Calu3 (cell line): ENCODE results near the gene DDC. TPM values are rescaled to one million over a fixed set of nuclear protein-coding genes. Genes with fewer than 3 reads are reported as not detected.

Source experiments
- BruUV-seq: library from RNA; stranded (reverse); fragments of 400-500 nt; replicated peaks from 2 replicates; lab custom pipeline; 2021; lab: Mats Ljungman, UMichigan
- CTCF ChIA-PET: fragments of 300-600 bp; sonication (Branson Sonifier 250); formaldehyde crosslinking; loops from one replicate; lab custom pipeline; 2022; ENCODE audit warnings: antibody characterized with exemption; lab: Charles Lee
- DNase-seq: peaks from one replicate; pipeline ENCODE4 v3.0.0; 2022
- H3K27ac Mint-ChIP-seq: one replicate; pipeline ENCODE4 v1.8.0; 2022; ENCODE audit warnings: mixed read lengths; ENCODE audit not compliant: unreplicated experiment
- H3K27me3 Mint-ChIP-seq: one replicate; pipeline ENCODE4 v1.8.0; 2022; ENCODE audit warnings: mixed read lengths; ENCODE audit not compliant: unreplicated experiment
- H3K36me3 Mint-ChIP-seq: one replicate; pipeline ENCODE4 v1.8.0; 2022; ENCODE audit warnings: mild to moderate bottlenecking, moderate library complexity, mixed read lengths; ENCODE audit not compliant: insufficient read depth, unreplicated experiment
- H3K4me1 Mint-ChIP-seq: one replicate; pipeline ENCODE4 v1.8.0; 2022; ENCODE audit warnings: mild to moderate bottlenecking, low read depth, mixed read lengths; ENCODE audit not compliant: unreplicated experiment
- H3K4me3 Mint-ChIP-seq: one replicate; pipeline ENCODE4 v1.8.0; 2022; ENCODE audit warnings: mild to moderate bottlenecking, low read depth, moderate library complexity, mixed read lengths; ENCODE audit not compliant: unreplicated experiment
- H3K9me3 Mint-ChIP-seq: one replicate; pipeline ENCODE4 v1.8.0; 2022; ENCODE audit warnings: low read depth, mixed read lengths; ENCODE audit not compliant: unreplicated experiment
- intact Hi-C: fragments of 100-400 bp; cut with micrococcal nuclease; formaldehyde crosslinking; loops from one replicate; pipeline ENCODE4 v1.10.0; 2022; ENCODE audit not compliant: unreplicated experiment
- total RNA-seq: library from RNA; stranded (reverse); gene quantifications from 2 replicates; pipeline ENCODE4 v1.2.3, GENCODE V29; 2022
- TF ChIP-seq, protein P1 (sequence below): fragments of 200-600 bp; IDR thresholded peaks from one replicate; pipeline ENCODE4 v1.8.0; 2022; ENCODE audit warnings: antibody characterized with exemption; ENCODE audit not compliant: unreplicated experiment

Gene DDC
- total RNA-seq, 1 experiment from 2014 or later, result 3.7 TPM

DNA sequence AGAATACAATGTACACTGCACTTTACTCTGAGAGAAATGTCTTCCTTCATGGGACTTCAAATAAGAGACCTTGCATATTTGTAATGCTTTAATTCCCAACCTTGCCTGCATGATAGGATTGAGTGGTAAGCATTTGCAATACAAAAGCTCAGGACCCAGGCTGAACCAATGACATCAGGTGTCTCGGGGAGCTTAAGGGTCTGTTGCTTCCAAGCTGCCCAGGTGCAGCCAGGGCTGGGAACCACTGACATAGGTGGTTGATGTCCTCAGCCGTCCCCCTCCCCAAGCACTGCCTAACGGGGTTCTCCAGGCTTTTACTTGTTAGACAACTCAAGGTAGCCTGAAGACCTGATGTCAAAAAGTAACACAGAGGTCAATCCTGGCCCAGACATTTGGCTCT lies 144.2 kb downstream of the DDC start:
- DNase-seq, result no peak
- H3K4me1 Mint-ChIP-seq, result no peaks in the 10 kb centered on the region
- intact Hi-C loops, result no loop called here
- no peak overlapping the region for H3K4me3 Mint-ChIP-seq
- TF ChIP-seq, protein P1, sequence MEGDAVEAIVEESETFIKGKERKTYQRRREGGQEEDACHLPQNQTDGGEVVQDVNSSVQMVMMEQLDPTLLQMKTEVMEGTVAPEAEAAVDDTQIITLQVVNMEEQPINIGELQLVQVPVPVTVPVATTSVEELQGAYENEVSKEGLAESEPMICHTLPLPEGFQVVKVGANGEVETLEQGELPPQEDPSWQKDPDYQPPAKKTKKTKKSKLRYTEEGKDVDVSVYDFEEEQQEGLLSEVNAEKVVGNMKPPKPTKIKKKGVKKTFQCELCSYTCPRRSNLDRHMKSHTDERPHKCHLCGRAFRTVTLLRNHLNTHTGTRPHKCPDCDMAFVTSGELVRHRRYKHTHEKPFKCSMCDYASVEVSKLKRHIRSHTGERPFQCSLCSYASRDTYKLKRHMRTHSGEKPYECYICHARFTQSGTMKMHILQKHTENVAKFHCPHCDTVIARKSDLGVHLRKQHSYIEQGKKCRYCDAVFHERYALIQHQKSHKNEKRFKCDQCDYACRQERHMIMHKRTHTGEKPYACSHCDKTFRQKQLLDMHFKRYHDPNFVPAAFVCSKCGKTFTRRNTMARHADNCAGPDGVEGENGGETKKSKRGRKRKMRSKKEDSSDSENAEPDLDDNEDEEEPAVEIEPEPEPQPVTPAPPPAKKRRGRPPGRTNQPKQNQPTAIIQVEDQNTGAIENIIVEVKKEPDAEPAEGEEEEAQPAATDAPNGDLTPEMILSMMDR, result no peak
- no peaks in the 10 kb centered on the region for H3K36me3 Mint-ChIP-seq
- H3K27ac Mint-ChIP-seq, result no peak overlapping the region
- no peaks in the 10 kb centered on the region for H3K9me3 Mint-ChIP-seq
- no TSS peak for BruUV-seq
- CTCF ChIA-PET, result interaction anchor here (0.6 kb wide), 1 partner anchor 195 kb away, joined by 3 read pairs; no protein-coding TSS in a partner anchor
- peaks cover 18% of the 10 kb centered on the region for H3K27me3 Mint-ChIP-seq

DNA sequence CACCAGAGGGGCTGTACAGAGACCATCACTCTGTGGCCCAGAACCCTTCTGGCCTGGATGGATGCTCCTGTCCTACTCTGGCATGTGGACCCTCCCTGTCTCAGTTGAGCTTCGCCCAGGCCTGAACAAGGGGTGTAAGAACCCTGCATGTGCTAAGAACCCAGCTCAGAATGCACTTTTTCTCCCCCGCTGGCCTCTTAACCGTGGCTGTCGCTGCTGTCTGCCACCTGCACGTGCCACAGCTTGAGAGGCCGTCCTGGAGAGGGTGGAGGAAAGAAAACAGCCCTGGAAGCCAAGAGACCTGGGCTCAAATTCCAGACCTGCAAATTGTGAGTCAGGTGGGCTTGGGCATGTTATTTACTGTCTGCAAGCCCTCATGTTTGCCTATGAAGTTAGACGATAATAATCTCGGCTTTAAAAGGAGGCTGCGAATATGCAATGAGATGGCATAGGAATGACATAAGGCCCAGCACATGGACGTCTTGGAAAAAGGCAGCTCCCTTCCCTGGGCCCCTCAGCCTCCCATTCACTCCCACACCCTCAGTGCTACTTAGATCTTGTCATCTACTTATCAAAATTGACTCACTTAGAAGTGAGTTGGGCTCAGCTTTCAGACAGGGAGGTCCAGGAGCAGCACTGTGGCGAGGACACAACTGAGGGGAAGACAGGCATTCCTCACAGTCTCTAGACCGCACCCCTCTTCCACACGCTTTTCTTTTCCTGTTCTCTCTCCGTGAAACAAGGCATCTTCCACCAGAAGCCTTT lies 146.5 kb downstream of the DDC start:
- Mint-ChIP-seq H3K36me3 (no peaks in the 10 kb centered on the region), H3K27ac (no peak overlapping the region), H3K9me3 (no peaks in the 10 kb centered on the region), H3K4me1 (no peaks in the 10 kb centered on the region), H3K4me3 (no peak overlapping the region), H3K27me3 (peaks cover 22% of the 10 kb centered on the region)
- no TSS peak for BruUV-seq
- TF ChIP-seq, protein P1, result no peak
- intact Hi-C loops, result loop anchor here (1.0 to 2.0 kb wide), 3 partner anchors 213 to 326 kb away; no protein-coding TSS in a partner anchor
- CTCF ChIA-PET, result interaction anchor here (0.6 to 2.4 kb wide), 12 partner anchors 9 to 744 kb away, joined by 3 to 26 read pairs (median 4); no protein-coding TSS in a partner anchor
- no peak for DNase-seq

DNA sequence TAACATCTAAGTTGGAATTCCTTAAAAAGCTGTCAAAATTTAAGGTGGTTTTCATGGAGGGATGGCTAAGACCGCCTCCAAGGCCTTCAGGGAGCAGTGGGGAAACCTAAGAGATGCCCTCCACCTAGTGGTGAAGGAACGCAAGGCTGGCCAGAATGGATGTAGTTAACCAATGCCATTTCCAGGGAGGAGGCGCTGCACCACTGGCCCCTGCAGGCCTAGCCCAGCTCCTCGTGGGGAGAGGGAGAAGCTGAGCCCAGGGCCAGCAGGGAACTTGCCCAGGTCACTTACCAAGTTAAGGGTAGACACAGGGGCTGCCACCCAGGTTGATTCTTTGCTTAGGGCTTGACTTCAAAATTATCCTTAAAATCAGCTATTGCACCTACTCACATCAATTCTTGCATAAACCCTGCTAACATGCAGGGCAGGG lies 147.1 kb downstream of the DDC start:
- CTCF ChIA-PET, result interaction anchor here (0.8 to 2.4 kb wide), 11 partner anchors 10 to 745 kb away, joined by 3 to 26 read pairs (median 5); no protein-coding TSS in a partner anchor
- no peaks in the 10 kb centered on the region for H3K4me1 Mint-ChIP-seq
- BruUV-seq, result no TSS peak
- DNase-seq, result peak; percentile 90
- H3K36me3 Mint-ChIP-seq, result no peaks in the 10 kb centered on the region
- TF ChIP-seq, protein P1, result peak; percentile 96
- peaks cover 16% of the 10 kb centered on the region for H3K27me3 Mint-ChIP-seq
- H3K4me3 Mint-ChIP-seq, result no peak overlapping the region
- H3K9me3 Mint-ChIP-seq, result no peaks in the 10 kb centered on the region
- no peak overlapping the region for H3K27ac Mint-ChIP-seq
- intact Hi-C loops, result loop anchor here (1.0 to 2.0 kb wide), 3 partner anchors 213 to 326 kb away; no protein-coding TSS in a partner anchor

DNA sequence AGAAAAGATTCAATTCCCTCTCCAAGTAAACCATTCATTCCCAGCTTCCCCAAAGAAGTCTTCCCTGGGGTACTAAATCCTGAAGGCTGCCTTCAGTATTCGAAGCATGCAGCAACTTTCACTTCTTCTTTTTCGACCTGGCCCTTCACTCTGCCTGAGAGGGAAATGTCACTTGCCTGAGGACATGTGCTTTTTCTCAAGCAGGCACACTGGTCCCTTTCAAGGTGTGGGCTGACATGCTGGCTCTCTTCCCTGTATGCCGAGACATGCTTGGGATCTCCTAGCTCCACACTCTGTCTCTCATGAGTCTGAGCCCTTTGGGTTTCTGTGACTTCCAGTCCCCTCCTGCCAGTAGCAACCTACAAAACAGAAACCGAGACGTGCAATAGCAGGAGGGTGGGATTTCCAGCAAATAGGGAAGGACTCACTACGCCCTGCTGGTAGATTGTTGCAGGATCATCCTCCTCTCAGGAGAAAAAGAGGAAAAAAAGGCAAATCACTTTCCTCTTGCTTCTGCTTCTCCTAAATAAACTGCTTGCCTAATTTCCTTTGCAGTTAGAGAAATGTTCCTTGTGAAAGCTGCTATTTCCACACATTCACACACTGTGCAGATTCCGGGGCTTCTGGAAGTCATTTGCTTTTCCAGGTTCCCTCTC lies 148.6 kb downstream of the DDC start:
- no peaks in the 10 kb centered on the region for H3K4me1 Mint-ChIP-seq
- no peak overlapping the region for H3K4me3 Mint-ChIP-seq
- no peak overlapping the region for H3K27ac Mint-ChIP-seq
- CTCF ChIA-PET, result interaction anchor here (2.4 kb wide), 1 partner anchor 211 kb away, joined by 26 read pairs; no protein-coding TSS in a partner anchor
- TF ChIP-seq, protein P1, result no peak
- intact Hi-C loops, result no loop called here
- no TSS peak for BruUV-seq
- H3K9me3 Mint-ChIP-seq, result no peaks in the 10 kb centered on the region
- no peaks in the 10 kb centered on the region for H3K36me3 Mint-ChIP-seq
- H3K27me3 Mint-ChIP-seq, result peaks cover 30% of the 10 kb centered on the region
- DNase-seq, result no peak
